SK-N-SH treated with all-trans-retinoic acid at 6 μM for 48 hours (cell line): ENCODE results near the gene ERLIN1.

ENCODE experiments used
- ATAC-seq: fragments of 200-7000 bp; cut with Tn5 transposase; 3 replicates; pipeline ENCODE4 v1.9.1; 2020; ENCODE audit warnings: mild to moderate bottlenecking, moderate library complexity
- ARNTL ChIP-seq: fragments of 450-650 bp; formaldehyde crosslinking; IDR thresholded peaks from 2 replicates; pipeline ENCODE4 v1.5.0; 2020; ENCODE audit warnings: low read depth, mild to moderate bottlenecking, moderate library complexity, borderline replicate concordance
- BACH2 ChIP-seq: fragments of 250-450 bp; sonication (Bioruptor Pico); IDR thresholded peaks from 2 replicates; pipeline ENCODE4 v1.9.0; 2021; ENCODE audit warnings: mild to moderate bottlenecking, borderline replicate concordance
- CSDC2 ChIP-seq: fragments of 250-450 bp; sonication (Bioruptor Pico); IDR thresholded peaks from 2 replicates; pipeline ENCODE4 v1.5.0; 2020; ENCODE audit warnings: mild to moderate bottlenecking, moderate library complexity
- ESRRG ChIP-seq: fragments of 250-450 bp; sonication (Bioruptor Pico); IDR thresholded peaks from 2 replicates; pipeline ENCODE4 v1.6.1; 2021; ENCODE audit warnings: mild to moderate bottlenecking
- GLIS3 ChIP-seq: fragments of 250-450 bp; sonication (Bioruptor Pico); IDR thresholded peaks from 2 replicates; pipeline ENCODE4 v1.5.0; 2020; ENCODE audit warnings: mild to moderate bottlenecking, moderate library complexity
- ISL1 ChIP-seq: fragments of 250-450 bp; sonication (Bioruptor Pico); IDR thresholded peaks from 2 replicates; pipeline ENCODE4 v2.1.2; 2022; ENCODE audit warnings: mild to moderate bottlenecking, moderate library complexity
- OSR1 ChIP-seq: fragments of 250-450 bp; sonication (Bioruptor Pico); IDR thresholded peaks from 2 replicates; pipeline ENCODE4 v1.8.0; 2022; ENCODE audit warnings: moderate library complexity, mild to moderate bottlenecking, inconsistent platforms
- PPARA ChIP-seq: fragments of 250-450 bp; sonication (Bioruptor Pico); IDR thresholded peaks from 2 replicates; pipeline ENCODE4 v1.5.0; 2020; ENCODE audit warnings: mild to moderate bottlenecking, borderline replicate concordance
- RARB ChIP-seq: fragments of 250-450 bp; sonication (Bioruptor Pico); IDR thresholded peaks from 2 replicates; pipeline ENCODE4 v1.8.0; 2021; ENCODE audit warnings: mild to moderate bottlenecking, moderate library complexity
- SNAI2 ChIP-seq: fragments of 250-450 bp; sonication (Bioruptor Pico); IDR thresholded peaks from 2 replicates; pipeline ENCODE4 v1.5.0; 2020; ENCODE audit warnings: mild to moderate bottlenecking, moderate library complexity
- TCF4 ChIP-seq: fragments of 250-450 bp; sonication (Bioruptor Pico); IDR thresholded peaks from 2 replicates; pipeline ENCODE4 v1.8.0; 2021; ENCODE audit warnings: mild to moderate bottlenecking, moderate library complexity, borderline replicate concordance
- TOX ChIP-seq: fragments of 250-450 bp; sonication (Bioruptor Pico); IDR thresholded peaks from 2 replicates; pipeline ENCODE4 v1.8.0; 2021; ENCODE audit warnings: mild to moderate bottlenecking, moderate library complexity, borderline replicate concordance
- ZC3H10 ChIP-seq: fragments of 250-450 bp; sonication (Bioruptor Pico); IDR thresholded peaks from 2 replicates; pipeline ENCODE4 v1.5.1; 2021; ENCODE audit warnings: mild to moderate bottlenecking, moderate library complexity
- ZFP3 ChIP-seq: fragments of 250-450 bp; sonication (Bioruptor Pico); IDR thresholded peaks from 2 replicates; pipeline ENCODE4 v1.5.0; 2020; ENCODE audit warnings: mild to moderate bottlenecking, moderate library complexity
- ZFP30 ChIP-seq: fragments of 450-650 bp; formaldehyde crosslinking; IDR thresholded peaks from 2 replicates; pipeline ENCODE4 v1.5.0; 2022; ENCODE audit warnings: mild to moderate bottlenecking, moderate library complexity
- ZNF565 ChIP-seq: fragments of 450-650 bp; formaldehyde crosslinking; conservative IDR thresholded peaks from 2 replicates; pipeline ENCODE4 v1.5.0; 2020; ENCODE audit warnings: low read depth, mild to moderate bottlenecking, moderate library complexity
- ZNF70 ChIP-seq: fragments of 450-650 bp; formaldehyde crosslinking; IDR thresholded peaks from 2 replicates; pipeline ENCODE4 v1.5.0; 2020; ENCODE audit warnings: mild to moderate bottlenecking, moderate library complexity
- ZNF8 ChIP-seq: fragments of 450-650 bp; formaldehyde crosslinking; IDR thresholded peaks from 2 replicates; pipeline ENCODE4 v1.5.0; 2020; ENCODE audit warnings: mild to moderate bottlenecking, moderate library complexity
- TF ChIP-seq, protein P1 (sequence below): fragments of 250-450 bp; sonication (Bioruptor Pico); IDR thresholded peaks from 2 replicates; pipeline ENCODE4 v1.8.0; 2021; ENCODE audit warnings: low read depth, mild to moderate bottlenecking, moderate library complexity, borderline replicate concordance
- TF ChIP-seq, protein P2 (sequence below): fragments of 250-450 bp; sonication (Bioruptor Pico); IDR thresholded peaks from 2 replicates; pipeline ENCODE4 v1.5.0; 2020; ENCODE audit warnings: mild to moderate bottlenecking, moderate library complexity
- TF ChIP-seq, protein P3 (sequence below): fragments of 250-450 bp; sonication (Bioruptor Pico); IDR thresholded peaks from 2 replicates; pipeline ENCODE4 v1.5.1; 2021; ENCODE audit warnings: mild to moderate bottlenecking, moderate library complexity
- TF ChIP-seq, protein P4 (sequence below): fragments of 250-450 bp; sonication (Bioruptor Pico); IDR thresholded peaks from 2 replicates; pipeline ENCODE4 v1.8.0; 2020; ENCODE audit warnings: mild to moderate bottlenecking, moderate library complexity, borderline replicate concordance
- TF ChIP-seq, protein P5 (sequence below): fragments of 250-450 bp; sonication (Bioruptor Pico); IDR thresholded peaks from 2 replicates; pipeline ENCODE4 v1.5.1; 2020; ENCODE audit warnings: low read depth, mild to moderate bottlenecking, moderate library complexity

ERLIN1 gene

DNA sequence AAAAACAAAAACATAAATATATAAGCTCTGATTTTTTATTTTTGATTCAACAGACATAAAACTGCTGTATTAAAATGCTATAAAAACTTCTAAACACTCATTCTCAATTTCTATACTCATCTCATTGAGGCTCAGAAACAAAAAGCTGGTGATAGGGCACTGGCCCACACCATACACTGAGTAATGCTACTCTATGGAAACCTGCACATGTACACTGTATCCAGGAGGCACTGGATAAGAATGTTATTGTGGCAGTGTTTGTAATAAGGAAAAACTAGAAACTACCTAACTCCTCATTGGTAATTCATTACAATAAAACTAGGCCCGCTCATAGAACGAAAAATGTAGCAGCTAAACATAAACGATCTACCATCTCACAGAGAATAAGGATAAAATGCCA is 23.1 kb downstream of the ERLIN1 start (continued):
- no peak for TF ChIP-seq ZNF70

DNA sequence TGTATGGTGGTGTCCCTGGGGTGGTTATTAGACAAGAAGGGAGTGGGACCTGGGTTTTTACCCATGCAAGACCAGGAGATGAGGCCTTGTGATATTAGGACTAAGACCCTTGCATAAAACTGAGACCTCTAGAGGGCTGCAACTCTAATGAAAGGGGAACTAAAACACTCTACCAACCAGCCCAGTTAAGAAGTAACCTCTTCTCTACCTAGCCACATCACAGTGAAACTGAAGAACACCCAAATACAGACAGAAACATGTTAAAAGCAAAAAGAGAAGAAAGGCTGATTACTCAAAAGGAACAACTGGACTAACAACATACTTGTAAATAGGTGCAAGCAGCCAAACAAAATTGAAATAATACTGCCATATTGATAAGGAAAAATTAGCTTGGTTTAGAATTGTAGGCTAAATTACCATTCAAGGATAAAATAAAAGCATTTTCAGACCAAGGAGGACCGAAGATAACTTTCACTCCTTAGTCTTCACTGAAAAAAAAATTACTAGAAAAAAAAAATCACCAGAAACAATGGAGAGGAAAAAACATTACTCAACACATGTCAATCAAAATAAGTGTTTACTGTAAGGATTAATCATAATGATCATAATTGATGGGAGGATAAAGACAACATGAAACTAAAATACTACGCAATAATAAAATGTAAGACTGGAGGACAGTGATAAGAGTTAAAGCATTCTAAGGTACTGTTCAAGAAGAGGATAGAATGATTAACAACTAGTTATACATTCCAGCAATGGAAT is 27.6 kb downstream of the ERLIN1 start:
- ATAC-seq: no peak
- TF ChIP-seq, protein P1, sequence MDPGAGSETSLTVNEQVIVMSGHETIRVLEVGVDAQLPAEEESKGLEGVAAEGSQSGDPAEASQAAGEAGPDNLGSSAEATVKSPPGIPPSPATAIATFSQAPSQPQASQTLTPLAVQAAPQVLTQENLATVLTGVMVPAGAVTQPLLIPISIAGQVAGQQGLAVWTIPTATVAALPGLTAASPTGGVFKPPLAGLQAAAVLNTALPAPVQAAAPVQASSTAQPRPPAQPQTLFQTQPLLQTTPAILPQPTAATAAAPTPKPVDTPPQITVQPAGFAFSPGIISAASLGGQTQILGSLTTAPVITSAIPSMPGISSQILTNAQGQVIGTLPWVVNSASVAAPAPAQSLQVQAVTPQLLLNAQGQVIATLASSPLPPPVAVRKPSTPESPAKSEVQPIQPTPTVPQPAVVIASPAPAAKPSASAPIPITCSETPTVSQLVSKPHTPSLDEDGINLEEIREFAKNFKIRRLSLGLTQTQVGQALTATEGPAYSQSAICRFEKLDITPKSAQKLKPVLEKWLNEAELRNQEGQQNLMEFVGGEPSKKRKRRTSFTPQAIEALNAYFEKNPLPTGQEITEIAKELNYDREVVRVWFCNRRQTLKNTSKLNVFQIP (CRISPR knock-in tag): no peak
- TF ChIP-seq RARB (CRISPR knock-in tag) (no peak), ARNTL (CRISPR knock-in tag) (no peak), PPARA (CRISPR knock-in tag) (no peak), OSR1 (CRISPR knock-in tag) (no peak), ZC3H10 (no peak), BACH2 (CRISPR knock-in tag) (no peak), ZFP3 (CRISPR knock-in tag) (no peak), GLIS3 (CRISPR knock-in tag) (no peak), ZNF8 (CRISPR knock-in tag) (no peak), SNAI2 (CRISPR knock-in tag) (no peak), TOX (CRISPR knock-in tag) (no peak), CSDC2 (CRISPR knock-in tag) (no peak), ZNF70 (no peak), ZFP30 (no peak)
- TF ChIP-seq, protein P2, sequence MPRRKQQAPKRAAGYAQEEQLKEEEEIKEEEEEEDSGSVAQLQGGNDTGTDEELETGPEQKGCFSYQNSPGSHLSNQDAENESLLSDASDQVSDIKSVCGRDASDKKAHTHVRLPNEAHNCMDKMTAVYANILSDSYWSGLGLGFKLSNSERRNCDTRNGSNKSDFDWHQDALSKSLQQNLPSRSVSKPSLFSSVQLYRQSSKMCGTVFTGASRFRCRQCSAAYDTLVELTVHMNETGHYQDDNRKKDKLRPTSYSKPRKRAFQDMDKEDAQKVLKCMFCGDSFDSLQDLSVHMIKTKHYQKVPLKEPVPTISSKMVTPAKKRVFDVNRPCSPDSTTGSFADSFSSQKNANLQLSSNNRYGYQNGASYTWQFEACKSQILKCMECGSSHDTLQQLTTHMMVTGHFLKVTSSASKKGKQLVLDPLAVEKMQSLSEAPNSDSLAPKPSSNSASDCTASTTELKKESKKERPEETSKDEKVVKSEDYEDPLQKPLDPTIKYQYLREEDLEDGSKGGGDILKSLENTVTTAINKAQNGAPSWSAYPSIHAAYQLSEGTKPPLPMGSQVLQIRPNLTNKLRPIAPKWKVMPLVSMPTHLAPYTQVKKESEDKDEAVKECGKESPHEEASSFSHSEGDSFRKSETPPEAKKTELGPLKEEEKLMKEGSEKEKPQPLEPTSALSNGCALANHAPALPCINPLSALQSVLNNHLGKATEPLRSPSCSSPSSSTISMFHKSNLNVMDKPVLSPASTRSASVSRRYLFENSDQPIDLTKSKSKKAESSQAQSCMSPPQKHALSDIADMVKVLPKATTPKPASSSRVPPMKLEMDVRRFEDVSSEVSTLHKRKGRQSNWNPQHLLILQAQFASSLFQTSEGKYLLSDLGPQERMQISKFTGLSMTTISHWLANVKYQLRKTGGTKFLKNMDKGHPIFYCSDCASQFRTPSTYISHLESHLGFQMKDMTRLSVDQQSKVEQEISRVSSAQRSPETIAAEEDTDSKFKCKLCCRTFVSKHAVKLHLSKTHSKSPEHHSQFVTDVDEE: no peak
- TF ChIP-seq, protein P3, sequence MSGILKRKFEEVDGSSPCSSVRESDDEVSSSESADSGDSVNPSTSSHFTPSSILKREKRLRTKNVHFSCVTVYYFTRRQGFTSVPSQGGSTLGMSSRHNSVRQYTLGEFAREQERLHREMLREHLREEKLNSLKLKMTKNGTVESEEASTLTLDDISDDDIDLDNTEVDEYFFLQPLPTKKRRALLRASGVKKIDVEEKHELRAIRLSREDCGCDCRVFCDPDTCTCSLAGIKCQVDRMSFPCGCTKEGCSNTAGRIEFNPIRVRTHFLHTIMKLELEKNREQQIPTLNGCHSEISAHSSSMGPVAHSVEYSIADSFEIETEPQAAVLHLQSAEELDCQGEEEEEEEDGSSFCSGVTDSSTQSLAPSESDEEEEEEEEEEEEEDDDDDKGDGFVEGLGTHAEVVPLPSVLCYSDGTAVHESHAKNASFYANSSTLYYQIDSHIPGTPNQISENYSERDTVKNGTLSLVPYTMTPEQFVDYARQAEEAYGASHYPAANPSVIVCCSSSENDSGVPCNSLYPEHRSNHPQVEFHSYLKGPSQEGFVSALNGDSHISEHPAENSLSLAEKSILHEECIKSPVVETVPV (CRISPR knock-in tag): no peak
- TF ChIP-seq, all 23 proteins: peak for 0

DNA sequence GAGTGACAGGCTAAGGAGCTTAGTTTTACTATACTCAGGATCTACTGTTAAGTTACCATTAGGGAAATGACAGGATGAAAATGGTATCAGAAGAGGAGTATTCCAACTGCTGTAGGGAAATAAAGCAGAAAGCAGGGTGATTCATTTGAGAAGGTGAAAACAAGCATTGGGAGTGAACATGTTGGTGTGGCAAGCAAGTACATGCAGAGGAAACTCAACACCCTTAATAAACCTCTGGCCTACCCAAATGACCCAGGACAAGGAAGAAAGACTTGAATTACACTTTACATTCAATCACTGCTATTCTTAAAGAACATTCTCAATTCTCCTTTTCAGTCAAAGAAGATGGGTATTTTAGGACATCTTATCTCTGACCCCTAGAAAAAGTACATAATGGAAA is 28.7 kb downstream of the ERLIN1 start:
- no peak for ATAC-seq
- TF ChIP-seq PPARA (CRISPR knock-in tag) (no peak), ISL1 (CRISPR knock-in tag) (no peak), TOX (CRISPR knock-in tag) (no peak), ZNF565 (no peak), ESRRG (no peak), ZC3H10 (no peak), ZNF70 (no peak), ZFP30 (no peak), ARNTL (CRISPR knock-in tag) (no peak), CSDC2 (CRISPR knock-in tag) (no peak), ZNF8 (CRISPR knock-in tag) (no peak), SNAI2 (CRISPR knock-in tag) (no peak), GLIS3 (CRISPR knock-in tag) (no peak), TCF4 (CRISPR knock-in tag) (no peak), RARB (CRISPR knock-in tag) (no peak), OSR1 (CRISPR knock-in tag) (no peak)
- TF ChIP-seq, protein P2: no peak
- TF ChIP-seq, protein P4, sequence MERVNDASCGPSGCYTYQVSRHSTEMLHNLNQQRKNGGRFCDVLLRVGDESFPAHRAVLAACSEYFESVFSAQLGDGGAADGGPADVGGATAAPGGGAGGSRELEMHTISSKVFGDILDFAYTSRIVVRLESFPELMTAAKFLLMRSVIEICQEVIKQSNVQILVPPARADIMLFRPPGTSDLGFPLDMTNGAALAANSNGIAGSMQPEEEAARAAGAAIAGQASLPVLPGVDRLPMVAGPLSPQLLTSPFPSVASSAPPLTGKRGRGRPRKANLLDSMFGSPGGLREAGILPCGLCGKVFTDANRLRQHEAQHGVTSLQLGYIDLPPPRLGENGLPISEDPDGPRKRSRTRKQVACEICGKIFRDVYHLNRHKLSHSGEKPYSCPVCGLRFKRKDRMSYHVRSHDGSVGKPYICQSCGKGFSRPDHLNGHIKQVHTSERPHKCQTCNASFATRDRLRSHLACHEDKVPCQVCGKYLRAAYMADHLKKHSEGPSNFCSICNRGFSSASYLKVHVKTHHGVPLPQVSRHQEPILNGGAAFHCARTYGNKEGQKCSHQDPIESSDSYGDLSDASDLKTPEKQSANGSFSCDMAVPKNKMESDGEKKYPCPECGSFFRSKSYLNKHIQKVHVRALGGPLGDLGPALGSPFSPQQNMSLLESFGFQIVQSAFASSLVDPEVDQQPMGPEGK: no peak
- TF ChIP-seq, protein P5, sequence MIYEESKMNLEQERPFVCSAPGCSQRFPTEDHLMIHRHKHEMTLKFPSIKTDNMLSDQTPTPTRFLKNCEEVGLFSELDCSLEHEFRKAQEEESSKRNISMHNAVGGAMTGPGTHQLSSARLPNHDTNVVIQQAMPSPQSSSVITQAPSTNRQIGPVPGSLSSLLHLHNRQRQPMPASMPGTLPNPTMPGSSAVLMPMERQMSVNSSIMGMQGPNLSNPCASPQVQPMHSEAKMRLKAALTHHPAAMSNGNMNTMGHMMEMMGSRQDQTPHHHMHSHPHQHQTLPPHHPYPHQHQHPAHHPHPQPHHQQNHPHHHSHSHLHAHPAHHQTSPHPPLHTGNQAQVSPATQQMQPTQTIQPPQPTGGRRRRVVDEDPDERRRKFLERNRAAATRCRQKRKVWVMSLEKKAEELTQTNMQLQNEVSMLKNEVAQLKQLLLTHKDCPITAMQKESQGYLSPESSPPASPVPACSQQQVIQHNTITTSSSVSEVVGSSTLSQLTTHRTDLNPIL (CRISPR knock-in tag): no peak
- TF ChIP-seq, protein P3 (CRISPR knock-in tag): no peak
